GM12872 (cell line): ENCODE data around the gene CMIP.

Experiments
- CTCF ChIP-seq: IDR thresholded peaks from 3 replicates; pipeline ENCODE4 v1.5.1; 2011; ENCODE audit warnings: low read depth, mild to moderate bottlenecking, low read length, moderate library complexity; ENCODE audit not compliant: insufficient read depth

CMIP gene

GRCh38 chr16:81607805-81608522, 163.4 kb downstream of the CMIP start:
- TF ChIP-seq CTCF: no peak

- TF ChIP-seq CTCF: no peak
These were observed 164.1 kb downstream of the CMIP start for GRCh38 chr16:81608523-81609209.

GRCh38 chr16:81609323-81609892, 164.8 kb downstream of the CMIP start:
- no peak for TF ChIP-seq CTCF

GRCh38 chr16:81610144-81610842, 165.7 kb downstream of the CMIP start:
- TF ChIP-seq CTCF: no peak

GRCh38 chr16:81610936-81611335, 166.3 kb downstream of the CMIP start:
- no peak for TF ChIP-seq CTCF

- no peak for TF ChIP-seq CTCF
These were observed 167.1 kb downstream of the CMIP start for GRCh38 chr16:81611721-81612120.
